PC-3 (cell line): ENCODE data around the gene HOXD3. TPM values are rescaled to one million over a fixed set of nuclear protein-coding genes. Genes with fewer than 3 reads are reported as not detected.

Experiments used
- ATAC-seq: fragments of 200-7000 bp; cut with Tn5 transposase; 2 replicates; pipeline ENCODE4 v1.9.1; 2020; ENCODE audit warnings: mild to moderate bottlenecking, moderate library complexity
- BruUV-seq: library from RNA; stranded (reverse); fragments of 400-500 nt; replicated peaks from 2 replicates; lab custom pipeline; 2021; lab: Mats Ljungman, UMichigan
- CTCF ChIA-PET: fragments of 300-600 bp; sonication (Branson Sonifier 250); formaldehyde crosslinking; loops from one replicate; lab custom pipeline; 2022; ENCODE audit warnings: antibody characterized with exemption; lab: Charles Lee
- POLR2A ChIA-PET: fragments of 300-600 bp; sonication (Branson Sonifier 250); formaldehyde crosslinking; loops from one replicate; lab custom pipeline; 2022; ENCODE audit warnings: antibody characterized with exemption; ENCODE audit not compliant: unreplicated experiment; lab: Charles Lee
- DNase-seq: peaks from one replicate; pipeline ENCODE4 v3.0.0-alpha.2; 2015
- H2AFZ ChIP-seq: fragments of 300-600 bp; sonication (generic); 2 replicates; pipeline ENCODE4 v1.6.0; 2016; ENCODE audit warnings: antibody characterized with exemption, low read length
- H3F3A ChIP-seq: fragments of 300-600 bp; sonication (generic); one replicate; pipeline ENCODE4 v1.6.0; 2017; ENCODE audit warnings: antibody characterized with exemption, low read length, control low read depth, mild to moderate bottlenecking; ENCODE audit not compliant: unreplicated experiment
- H3K27ac ChIP-seq: fragments of 300-600 bp; sonication (generic); 2 replicates; pipeline ENCODE4 v1.5.1; 2016; ENCODE audit warnings: mild to moderate bottlenecking, low read length
- H3K27me3 ChIP-seq: fragments of 300-600 bp; sonication (generic); 2 replicates; pipeline ENCODE4 v1.6.1; 2016; ENCODE audit warnings: low read length, mixed read lengths
- H3K36me3 ChIP-seq: fragments of 300-600 bp; sonication (generic); 2 replicates; pipeline ENCODE4 v1.6.1; 2016; ENCODE audit warnings: low read depth, mixed run types, low read length, mixed read lengths
- H3K4me1 ChIP-seq: fragments of 300-600 bp; sonication (generic); 2 replicates; pipeline ENCODE4 v1.5.1; 2016; ENCODE audit warnings: low read length; ENCODE audit not compliant: insufficient read depth
- H3K4me2 ChIP-seq: fragments of 300-600 bp; sonication (generic); 2 replicates; pipeline ENCODE4 v1.6.0; 2016; ENCODE audit warnings: low read length
- H3K4me3 ChIP-seq: fragments of 300-600 bp; sonication (generic); 2 replicates; pipeline ENCODE4 v1.5.1; 2016; ENCODE audit warnings: mild to moderate bottlenecking, low read length, mixed read lengths
- H3K79me2 ChIP-seq: fragments of 300-600 bp; sonication (generic); 2 replicates; pipeline ENCODE4 v1.6.1; 2017; ENCODE audit warnings: low read length, mixed read lengths
- H3K9ac ChIP-seq: fragments of 300-600 bp; sonication (generic); 2 replicates; pipeline ENCODE4 v1.6.0; 2016; ENCODE audit warnings: mild to moderate bottlenecking, low read length
- H3K9me2 ChIP-seq: fragments of 300-600 bp; sonication (generic); replicated peaks from 2 replicates; pipeline ENCODE4 v1.6.1; 2016; ENCODE audit warnings: mixed run types, low read length, mixed read lengths
- H3K9me3 ChIP-seq: fragments of 300-600 bp; sonication (generic); 2 replicates; pipeline ENCODE4 v1.6.1; 2016; ENCODE audit warnings: low read length, mixed read lengths
- H4K20me1 ChIP-seq: fragments of 300-600 bp; sonication (generic); 2 replicates; pipeline ENCODE4 v1.6.1; 2016; ENCODE audit warnings: low read length, mixed read lengths
- CTCF ChIP-seq: fragments of 300-600 bp; sonication (generic); conservative IDR thresholded peaks from 2 replicates; pipeline ENCODE4 v1.5.1; 2017; ENCODE audit warnings: antibody characterized with exemption, low read depth, mild to moderate bottlenecking, low read length
- EZH2 ChIP-seq: fragments of 300-600 bp; sonication (generic); IDR thresholded peaks from one replicate; pipeline ENCODE4 v1.6.1; 2017; ENCODE audit warnings: antibody characterized with exemption, mild to moderate bottlenecking, low read length; ENCODE audit not compliant: unreplicated experiment
- EZH2phosphoT487 ChIP-seq: fragments of 300-600 bp; sonication (generic); IDR thresholded peaks from 2 replicates; pipeline ENCODE4 v1.6.1; 2018; ENCODE audit warnings: mild to moderate bottlenecking, antibody characterized with exemption, low read length, borderline replicate concordance
- intact Hi-C: fragments of 100-400 bp; cut with micrococcal nuclease; formaldehyde crosslinking; loops from 2 replicates; pipeline ENCODE4 v1.9.0; 2023
- total RNA-seq: library from RNA; depleted of rRNA; stranded (reverse); fragments of >200 nt; gene quantifications from 2 replicates; pipeline ENCODE4 v1.2.3, GENCODE V29; 2014

The HOXD3 gene
- total RNA-seq, 1 experiment from 2014 or later = 4.4 TPM

- Histone ChIP-seq H3K9me2 (no peaks in the 10 kb centered on the region), H3K36me3 (no peaks in the 10 kb centered on the region; the same call in 1 of the 2 replicates), H3K79me2 (no peaks in the 10 kb centered on the region), H3F3A (no peaks in the 10 kb centered on the region), H2AFZ (no peak overlapping the region), H3K27ac (no peak overlapping the region), H3K9ac (no peak overlapping the region), H3K27me3 (no peaks in the 10 kb centered on the region), H3K4me2 (no peak overlapping the region), H4K20me1 (no peaks in the 10 kb centered on the region), H3K4me1 (no peaks in the 10 kb centered on the region), H3K4me3 (no peak overlapping the region), H3K9me3 (no peaks in the 10 kb centered on the region)
- TF ChIP-seq EZH2phosphoT487 = no peak
- TF ChIP-seq CTCF = no peak
- no peak for TF ChIP-seq EZH2
- ChIA-PET CTCF (no interaction called here), POLR2A (no interaction called here)
- intact Hi-C loops = no loop called here
- no peak for ATAC-seq
- BruUV-seq = no TSS peak
- no peak for DNase-seq
Measured at GRCh38 chr2:176123411-176124109, 33.5 kb upstream of the HOXD3 start.

- H3K4me2 ChIP-seq = no peak overlapping the region
- no peak overlapping the region for H3K9ac ChIP-seq
- no peak overlapping the region for H3K27ac ChIP-seq
- no peak overlapping the region for H2AFZ ChIP-seq
- ATAC-seq = no peak
- H3K9me2 ChIP-seq = no peaks in the 10 kb centered on the region
- no peaks in the 10 kb centered on the region for H3K4me1 ChIP-seq
- H3K36me3 ChIP-seq = no peaks in the 10 kb centered on the region; the same call in 1 of the 2 replicates
- no peaks in the 10 kb centered on the region for H3K79me2 ChIP-seq
- no peaks in the 10 kb centered on the region for H3F3A ChIP-seq
- CTCF ChIA-PET = interaction anchor here (0.6 kb wide), 1 partner anchor 394 kb away, joined by 3 read pairs; no protein-coding TSS in a partner anchor
- H3K9me3 ChIP-seq = no peaks in the 10 kb centered on the region
- H3K4me3 ChIP-seq = no peak overlapping the region
- POLR2A ChIA-PET = no interaction called here
- no peak for DNase-seq
- BruUV-seq = no TSS peak
- TF ChIP-seq EZH2phosphoT487 = no peak
- TF ChIP-seq CTCF = no peak
- no peak for TF ChIP-seq EZH2
- H4K20me1 ChIP-seq = no peaks in the 10 kb centered on the region
- no peaks in the 10 kb centered on the region for H3K27me3 ChIP-seq
- intact Hi-C loops = no loop called here
Measured at GRCh38 chr2:176124110-176124946, 32.8 kb upstream of the HOXD3 start.
